Forelimb muscle (tissue), 1 donor: ENCODE data around the gene KCNAB1. TPM values are rescaled to one million over a fixed set of nuclear protein-coding genes. Genes with fewer than 3 reads are reported as not detected.
A peak's percentile ranks its signal among the peaks of the same experiment; 100 is the strongest.

Source experiments
- DNase-seq: peaks from one replicate; pipeline ENCODE4 v3.0.0-alpha.2; 2013; ENCODE audit warnings: low read depth
- polyA plus RNA-seq: library from polyadenylated mRNA; unstranded; fragments of 120-200 nt; gene quantifications from one replicate; pipeline ENCODE4 v1.2.1, GENCODE V29; 2013; ENCODE audit not compliant: insufficient read length

Gene KCNAB1
- polyA plus RNA-seq, 1 donor: 4.3 TPM

GRCh38 chr3:156449710-156450574, 329.6 kb downstream of the KCNAB1 start:
- no peak for DNase-seq

DNA sequence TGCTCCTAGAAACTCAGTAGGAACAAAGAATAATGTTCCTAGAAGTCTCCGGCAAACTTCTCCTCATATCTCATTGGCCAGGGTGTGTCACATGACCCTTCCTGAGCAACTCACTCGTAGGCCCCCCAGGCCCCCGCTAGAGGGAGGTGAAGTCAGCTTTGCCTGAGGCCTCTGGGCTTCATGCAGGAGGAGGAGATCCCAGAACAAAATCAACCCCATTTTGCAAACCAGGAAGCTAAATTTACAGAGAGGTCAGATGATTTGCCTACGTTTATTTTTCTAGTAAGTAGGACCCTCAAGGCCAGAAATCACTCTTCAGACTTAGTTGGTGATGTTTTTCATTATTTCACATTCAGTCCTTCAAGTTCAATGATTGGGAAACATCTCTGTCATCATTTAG, 335.5 kb downstream of the KCNAB1 start:
- no peak for DNase-seq

GRCh38 chr3:156456771-156457224, 336.4 kb downstream of the KCNAB1 start:
- no peak for DNase-seq

- no peak for DNase-seq
Observed at GRCh38 chr3:156459434-156459833, 339.1 kb downstream of the KCNAB1 start.

GRCh38 chr3:156460206-156460611, 339.8 kb downstream of the KCNAB1 start:
- DNase-seq: no peak

DNA sequence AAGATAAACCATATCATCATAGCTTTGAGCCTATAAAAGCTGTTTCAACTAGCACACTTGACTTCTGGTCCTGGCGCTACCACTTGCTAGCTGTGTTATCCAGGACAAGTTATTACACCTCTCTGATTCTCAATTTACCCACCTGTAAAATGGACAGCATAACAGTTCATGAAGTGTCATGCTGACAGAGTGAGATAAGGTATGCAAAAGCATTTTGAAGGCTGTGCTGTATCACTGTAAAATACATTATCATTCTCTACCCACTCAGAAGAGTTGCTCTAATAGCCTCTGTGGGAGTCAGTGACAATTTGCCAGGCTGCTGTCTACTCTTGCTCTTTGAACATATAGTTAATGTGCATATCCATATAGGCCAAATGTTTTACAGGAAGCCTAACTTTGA, 341.5 kb downstream of the KCNAB1 start:
- DNase-seq: no peak

GRCh38 chr3:156463123-156463522, 342.7 kb downstream of the KCNAB1 start:
- DNase-seq: no peak

DNA sequence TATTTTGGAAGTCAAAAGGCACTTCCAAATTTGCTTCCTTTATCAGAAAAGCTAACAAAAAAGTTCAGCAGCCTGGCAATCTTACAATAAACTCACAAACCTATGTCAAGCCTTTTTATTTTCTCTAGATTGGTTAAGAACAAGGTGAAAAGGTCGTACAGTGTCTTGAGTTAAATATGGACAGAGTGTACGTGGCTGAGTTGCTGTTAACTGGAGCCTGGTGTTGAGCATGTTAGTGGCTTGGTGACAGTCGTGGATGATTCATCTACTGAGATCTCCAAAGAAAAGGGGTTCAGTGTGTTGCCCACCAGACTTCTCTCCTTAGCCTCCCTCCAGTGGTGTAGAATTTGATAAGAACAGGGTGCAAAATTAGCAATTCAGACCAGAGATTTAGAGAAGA, 344.8 kb downstream of the KCNAB1 start:
- DNase-seq: no peak

DNA sequence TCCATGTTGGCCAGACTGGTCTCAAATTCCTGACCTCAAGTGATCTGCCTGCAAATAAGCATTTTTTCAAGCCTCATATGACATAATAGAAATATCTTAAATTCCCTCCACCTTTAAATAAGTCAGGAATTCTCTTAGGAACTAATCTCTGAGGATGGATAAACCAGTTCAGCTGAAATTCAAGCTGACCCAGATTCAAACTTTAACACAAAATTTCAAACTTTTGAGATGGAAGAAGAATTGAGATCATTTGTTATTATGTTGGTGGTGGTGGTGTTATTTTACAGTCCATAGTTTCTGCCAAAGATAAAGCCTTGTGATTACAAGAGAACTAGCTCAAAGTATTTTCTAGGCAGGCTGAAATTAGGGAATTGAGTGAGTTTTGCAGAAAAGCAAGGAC, 349.1 kb downstream of the KCNAB1 start:
- DNase-seq: no peak

DNA sequence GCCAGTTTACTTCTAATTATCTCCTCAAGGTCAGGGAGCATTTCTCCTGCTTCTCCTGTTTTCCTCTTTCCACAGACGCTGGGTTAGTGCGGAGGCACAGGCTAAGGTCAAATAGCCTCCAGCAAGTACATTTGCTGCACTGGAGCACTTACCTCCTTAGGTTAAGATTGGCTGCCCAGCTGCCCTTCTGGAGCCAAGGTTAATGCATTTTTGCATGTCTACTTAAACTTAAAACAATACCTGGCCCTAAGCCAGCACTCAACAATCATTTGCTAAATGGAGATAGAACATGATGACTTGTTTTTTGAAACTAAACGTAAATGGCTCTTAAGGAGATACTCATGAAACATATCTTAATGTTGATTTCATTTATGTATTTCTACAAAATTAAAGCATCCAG, 351.1 kb downstream of the KCNAB1 start:
- no peak for DNase-seq

- DNase-seq: no peak
Observed at GRCh38 chr3:156472150-156472549, 351.8 kb downstream of the KCNAB1 start.

DNA sequence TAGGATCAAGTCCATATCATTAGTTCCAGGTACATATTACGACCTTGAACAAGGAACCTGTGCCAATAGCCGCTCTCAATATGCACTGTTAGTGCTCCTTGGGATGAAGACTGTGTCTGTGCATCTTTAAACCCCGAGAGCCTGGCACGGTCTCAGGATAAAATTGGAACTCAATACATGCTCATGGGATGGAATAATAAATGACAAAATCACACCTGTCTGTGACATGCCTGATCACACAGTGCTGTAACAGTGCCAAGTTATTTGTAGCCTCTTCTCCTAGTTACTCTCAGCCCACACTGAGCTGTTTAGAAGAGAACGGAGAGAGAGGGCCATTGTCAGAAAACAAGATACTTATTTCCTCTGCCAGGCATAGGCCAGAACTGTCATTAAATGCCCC, 352.3 kb downstream of the KCNAB1 start:
- no peak for DNase-seq

DNA sequence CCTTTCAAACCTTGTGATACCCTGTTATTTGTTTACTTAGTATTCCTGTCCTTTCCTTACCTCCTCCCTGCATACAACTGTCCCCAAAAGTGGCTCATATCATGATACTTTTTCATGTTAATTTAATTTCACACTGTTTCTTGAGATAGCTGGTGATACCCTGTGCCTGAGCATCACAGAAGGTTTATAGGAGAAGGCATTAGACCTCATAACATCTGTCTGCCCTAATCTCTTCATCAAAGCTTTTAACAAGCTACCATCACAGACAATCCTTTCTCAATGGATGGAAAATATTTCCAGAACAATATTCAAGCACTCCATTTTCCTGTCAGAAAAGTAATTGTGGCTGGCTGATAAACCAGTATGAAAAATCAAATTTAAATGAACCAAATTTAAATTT, 353.0 kb downstream of the KCNAB1 start:
- DNase-seq: no peak

GRCh38 chr3:156474560-156475389, 354.4 kb downstream of the KCNAB1 start:
- DNase-seq: no peak

- DNase-seq: peak; percentile 31
Observed at GRCh38 chr3:156477323-156477722, 356.9 kb downstream of the KCNAB1 start.

DNA sequence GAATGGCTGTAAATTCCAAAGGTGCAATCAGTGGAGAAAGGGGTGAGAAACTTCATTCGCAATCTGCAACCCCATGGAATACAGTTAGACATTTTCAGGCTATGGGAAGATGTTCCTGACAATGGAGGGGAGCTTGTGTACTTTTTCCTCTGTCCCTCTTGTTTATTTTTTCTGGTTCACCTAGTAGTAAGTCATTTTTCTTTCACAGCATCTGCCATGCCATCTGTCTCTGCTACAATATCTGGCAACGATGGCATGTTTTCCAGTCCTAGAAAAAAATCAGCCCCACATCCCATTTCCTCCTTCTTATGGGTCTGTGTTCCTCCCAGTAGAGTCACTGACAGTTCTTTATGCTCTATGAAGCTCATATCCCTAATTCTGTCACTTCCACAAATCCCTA, 358.5 kb downstream of the KCNAB1 start:
- no peak for DNase-seq

DNA sequence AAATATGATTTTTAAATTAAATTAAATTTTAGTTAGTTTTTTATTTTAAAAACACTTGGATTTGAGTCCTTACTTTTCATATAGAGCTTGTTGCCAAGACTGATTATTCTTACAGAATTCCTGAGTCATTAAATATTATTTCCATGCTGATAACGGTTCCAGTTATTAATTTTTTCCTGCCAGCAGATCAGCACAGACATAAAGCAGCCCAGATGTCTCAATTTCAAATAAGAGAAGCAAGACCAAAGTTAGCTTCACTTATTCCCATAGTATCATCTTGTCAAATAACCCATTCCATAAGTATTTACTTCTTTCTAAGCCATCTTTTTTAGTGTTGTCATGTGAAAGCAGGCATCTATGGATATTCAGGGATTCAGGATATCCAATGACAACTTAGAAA, 359.2 kb downstream of the KCNAB1 start:
- no peak for DNase-seq

DNA sequence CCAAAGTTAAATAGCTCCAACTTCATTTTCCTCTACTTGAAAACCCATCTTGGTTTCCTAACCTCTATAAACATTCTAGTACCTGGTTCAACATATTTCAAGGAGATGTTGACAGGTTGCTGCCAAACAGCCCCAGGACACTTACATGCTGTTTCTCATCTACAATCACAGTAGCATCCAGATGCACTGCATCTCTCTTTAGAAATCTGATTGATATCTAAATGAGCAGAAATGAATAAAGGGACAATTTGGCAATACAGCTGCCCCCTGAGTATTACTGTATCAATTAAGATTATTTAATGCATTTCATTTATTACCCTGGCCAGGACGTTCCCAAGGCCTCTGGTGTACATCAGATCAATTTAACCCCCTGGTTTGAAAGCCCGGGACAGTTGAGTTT, 360.6 kb downstream of the KCNAB1 start:
- DNase-seq: no peak

DNA sequence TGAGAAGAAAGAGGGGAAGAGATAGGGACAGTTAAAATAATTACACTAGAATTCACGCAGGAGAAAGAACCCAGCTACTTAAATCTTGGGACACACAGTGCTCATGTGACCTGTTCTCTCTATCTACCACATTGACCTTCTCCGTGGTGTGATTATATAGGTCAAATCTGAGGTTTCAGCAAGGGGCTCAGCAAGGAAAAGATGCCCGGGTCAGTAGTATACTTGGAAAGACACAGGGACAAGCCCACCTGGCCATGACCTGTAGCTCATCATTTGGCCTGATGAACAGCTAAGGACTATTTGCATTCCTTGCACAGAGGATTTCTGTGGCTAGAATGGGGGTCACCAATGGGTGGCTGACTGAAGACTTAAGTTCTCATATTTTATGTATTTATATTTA, 362.6 kb downstream of the KCNAB1 start:
- no peak for DNase-seq

GRCh38 chr3:156483426-156483825, 363.0 kb downstream of the KCNAB1 start:
- DNase-seq: no peak

DNA sequence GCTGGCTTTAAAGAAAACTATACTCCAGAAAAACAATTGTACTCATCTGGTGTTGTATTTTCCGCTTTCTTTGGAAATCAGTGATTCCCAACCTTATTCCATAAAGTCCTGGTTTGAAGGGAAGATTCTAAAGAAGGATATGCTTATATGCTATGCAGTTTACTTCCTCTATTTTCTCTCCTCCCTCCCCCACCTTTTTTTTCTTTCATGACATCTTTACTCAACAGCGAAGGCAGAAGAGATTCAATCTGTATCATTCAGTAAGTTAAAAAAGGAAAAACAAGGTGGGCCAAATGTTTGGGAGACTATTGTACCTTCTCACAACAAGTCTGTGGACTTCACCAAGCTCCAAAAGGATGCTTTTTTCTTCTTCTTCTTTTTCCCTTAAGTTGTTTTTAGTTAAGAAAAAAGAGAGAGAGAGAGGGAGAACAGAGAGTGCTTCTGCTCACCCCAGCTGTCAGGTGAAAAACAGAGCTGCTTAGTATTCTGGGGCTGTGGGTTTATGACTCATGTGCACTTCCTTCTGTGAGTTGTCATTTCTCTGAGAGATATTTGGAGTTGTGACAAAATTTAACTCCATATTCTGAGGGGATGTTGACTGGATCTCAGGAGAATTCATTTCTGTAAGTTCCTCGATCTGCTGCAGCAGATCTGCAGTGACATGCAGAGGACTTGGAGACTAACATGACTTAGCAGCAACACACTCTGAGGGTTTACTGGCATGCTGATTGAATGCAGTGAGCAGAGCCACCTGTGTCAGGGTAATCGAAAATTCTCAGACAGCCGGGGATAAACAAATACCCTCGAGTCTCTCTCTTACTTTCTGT, 363.8 kb downstream of the KCNAB1 start:
- DNase-seq: no peak

GRCh38 chr3:156488767-156489166, 368.4 kb downstream of the KCNAB1 start:
- no peak for DNase-seq
